ENCODE data around the gene KDM4B. TPM values are rescaled to one million over a fixed set of nuclear protein-coding genes. Genes with fewer than 3 reads are reported as not detected.

KDM4B gene
- total and polyA plus RNA-seq, 2 of the 8 experiments (the other 6 are each of a cell fraction or from before 2014, with no cell fraction given): 12.0 to 31.9 TPM

DNA sequence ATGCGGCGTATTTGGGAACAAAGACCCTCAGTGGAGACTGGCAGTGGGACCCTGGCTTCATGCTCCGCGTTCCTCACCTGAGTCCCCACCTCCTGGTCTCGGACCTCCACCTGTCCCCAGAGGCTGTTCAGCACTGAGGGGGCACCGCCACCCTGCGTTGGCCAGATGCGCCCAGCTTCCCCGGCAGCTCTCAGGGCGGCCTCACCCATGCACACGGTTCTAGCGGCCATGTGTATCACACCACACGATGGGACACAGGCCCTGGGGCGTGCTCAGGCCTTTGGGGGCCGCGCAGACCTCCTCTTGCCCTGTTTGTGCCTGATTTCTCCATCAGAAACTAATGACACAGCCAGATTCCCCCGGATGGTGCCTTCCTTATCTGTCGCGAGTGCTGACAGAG lies 138.1 kb downstream of the KDM4B start (continued):
- TF ChIP-seq, protein P1, sequence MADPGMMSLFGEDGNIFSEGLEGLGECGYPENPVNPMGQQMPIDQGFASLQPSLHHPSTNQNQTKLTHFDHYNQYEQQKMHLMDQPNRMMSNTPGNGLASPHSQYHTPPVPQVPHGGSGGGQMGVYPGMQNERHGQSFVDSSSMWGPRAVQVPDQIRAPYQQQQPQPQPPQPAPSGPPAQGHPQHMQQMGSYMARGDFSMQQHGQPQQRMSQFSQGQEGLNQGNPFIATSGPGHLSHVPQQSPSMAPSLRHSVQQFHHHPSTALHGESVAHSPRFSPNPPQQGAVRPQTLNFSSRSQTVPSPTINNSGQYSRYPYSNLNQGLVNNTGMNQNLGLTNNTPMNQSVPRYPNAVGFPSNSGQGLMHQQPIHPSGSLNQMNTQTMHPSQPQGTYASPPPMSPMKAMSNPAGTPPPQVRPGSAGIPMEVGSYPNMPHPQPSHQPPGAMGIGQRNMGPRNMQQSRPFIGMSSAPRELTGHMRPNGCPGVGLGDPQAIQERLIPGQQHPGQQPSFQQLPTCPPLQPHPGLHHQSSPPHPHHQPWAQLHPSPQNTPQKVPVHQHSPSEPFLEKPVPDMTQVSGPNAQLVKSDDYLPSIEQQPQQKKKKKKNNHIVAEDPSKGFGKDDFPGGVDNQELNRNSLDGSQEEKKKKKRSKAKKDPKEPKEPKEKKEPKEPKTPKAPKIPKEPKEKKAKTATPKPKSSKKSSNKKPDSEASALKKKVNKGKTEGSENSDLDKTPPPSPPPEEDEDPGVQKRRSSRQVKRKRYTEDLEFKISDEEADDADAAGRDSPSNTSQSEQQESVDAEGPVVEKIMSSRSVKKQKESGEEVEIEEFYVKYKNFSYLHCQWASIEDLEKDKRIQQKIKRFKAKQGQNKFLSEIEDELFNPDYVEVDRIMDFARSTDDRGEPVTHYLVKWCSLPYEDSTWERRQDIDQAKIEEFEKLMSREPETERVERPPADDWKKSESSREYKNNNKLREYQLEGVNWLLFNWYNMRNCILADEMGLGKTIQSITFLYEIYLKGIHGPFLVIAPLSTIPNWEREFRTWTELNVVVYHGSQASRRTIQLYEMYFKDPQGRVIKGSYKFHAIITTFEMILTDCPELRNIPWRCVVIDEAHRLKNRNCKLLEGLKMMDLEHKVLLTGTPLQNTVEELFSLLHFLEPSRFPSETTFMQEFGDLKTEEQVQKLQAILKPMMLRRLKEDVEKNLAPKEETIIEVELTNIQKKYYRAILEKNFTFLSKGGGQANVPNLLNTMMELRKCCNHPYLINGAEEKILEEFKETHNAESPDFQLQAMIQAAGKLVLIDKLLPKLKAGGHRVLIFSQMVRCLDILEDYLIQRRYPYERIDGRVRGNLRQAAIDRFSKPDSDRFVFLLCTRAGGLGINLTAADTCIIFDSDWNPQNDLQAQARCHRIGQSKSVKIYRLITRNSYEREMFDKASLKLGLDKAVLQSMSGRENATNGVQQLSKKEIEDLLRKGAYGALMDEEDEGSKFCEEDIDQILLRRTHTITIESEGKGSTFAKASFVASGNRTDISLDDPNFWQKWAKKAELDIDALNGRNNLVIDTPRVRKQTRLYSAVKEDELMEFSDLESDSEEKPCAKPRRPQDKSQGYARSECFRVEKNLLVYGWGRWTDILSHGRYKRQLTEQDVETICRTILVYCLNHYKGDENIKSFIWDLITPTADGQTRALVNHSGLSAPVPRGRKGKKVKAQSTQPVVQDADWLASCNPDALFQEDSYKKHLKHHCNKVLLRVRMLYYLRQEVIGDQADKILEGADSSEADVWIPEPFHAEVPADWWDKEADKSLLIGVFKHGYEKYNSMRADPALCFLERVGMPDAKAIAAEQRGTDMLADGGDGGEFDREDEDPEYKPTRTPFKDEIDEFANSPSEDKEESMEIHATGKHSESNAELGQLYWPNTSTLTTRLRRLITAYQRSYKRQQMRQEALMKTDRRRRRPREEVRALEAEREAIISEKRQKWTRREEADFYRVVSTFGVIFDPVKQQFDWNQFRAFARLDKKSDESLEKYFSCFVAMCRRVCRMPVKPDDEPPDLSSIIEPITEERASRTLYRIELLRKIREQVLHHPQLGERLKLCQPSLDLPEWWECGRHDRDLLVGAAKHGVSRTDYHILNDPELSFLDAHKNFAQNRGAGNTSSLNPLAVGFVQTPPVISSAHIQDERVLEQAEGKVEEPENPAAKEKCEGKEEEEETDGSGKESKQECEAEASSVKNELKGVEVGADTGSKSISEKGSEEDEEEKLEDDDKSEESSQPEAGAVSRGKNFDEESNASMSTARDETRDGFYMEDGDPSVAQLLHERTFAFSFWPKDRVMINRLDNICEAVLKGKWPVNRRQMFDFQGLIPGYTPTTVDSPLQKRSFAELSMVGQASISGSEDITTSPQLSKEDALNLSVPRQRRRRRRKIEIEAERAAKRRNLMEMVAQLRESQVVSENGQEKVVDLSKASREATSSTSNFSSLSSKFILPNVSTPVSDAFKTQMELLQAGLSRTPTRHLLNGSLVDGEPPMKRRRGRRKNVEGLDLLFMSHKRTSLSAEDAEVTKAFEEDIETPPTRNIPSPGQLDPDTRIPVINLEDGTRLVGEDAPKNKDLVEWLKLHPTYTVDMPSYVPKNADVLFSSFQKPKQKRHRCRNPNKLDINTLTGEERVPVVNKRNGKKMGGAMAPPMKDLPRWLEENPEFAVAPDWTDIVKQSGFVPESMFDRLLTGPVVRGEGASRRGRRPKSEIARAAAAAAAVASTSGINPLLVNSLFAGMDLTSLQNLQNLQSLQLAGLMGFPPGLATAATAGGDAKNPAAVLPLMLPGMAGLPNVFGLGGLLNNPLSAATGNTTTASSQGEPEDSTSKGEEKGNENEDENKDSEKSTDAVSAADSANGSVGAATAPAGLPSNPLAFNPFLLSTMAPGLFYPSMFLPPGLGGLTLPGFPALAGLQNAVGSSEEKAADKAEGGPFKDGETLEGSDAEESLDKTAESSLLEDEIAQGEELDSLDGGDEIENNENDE (IDR thresholded peaks at IDR 0.05; ENCODE audit: insufficient replicate concordance, low read length): no peak
- no peak for TF ChIP-seq POLR2AphosphoS5 (IDR thresholded peaks at IDR 0.05; ENCODE audit: low read depth, low read length)
- no peak for TF ChIP-seq SIRT6 (IDR thresholded peaks at IDR 0.05; ENCODE audit: low read length)
- no peak for TF ChIP-seq CHD2 (IDR thresholded peaks at IDR 0.05; ENCODE audit: low read length)
- TF ChIP-seq SP4 (IDR thresholded peaks at IDR 0.05; ENCODE audit: low read length): no peak
- TF ChIP-seq FOSL1 (IDR thresholded peaks at IDR 0.05; ENCODE audit: insufficient read depth, low read depth, low read length): no peak
- no peak for TF ChIP-seq NANOG (IDR thresholded peaks at IDR 0.05; ENCODE audit: insufficient read depth, low read depth, low read length, poor library complexity, severe bottlenecking)
- no peak for TF ChIP-seq KDM4A (IDR thresholded peaks at IDR 0.05; ENCODE audit: low read depth, low read length, severe bottlenecking)
- no peak for TF ChIP-seq JUND (IDR thresholded peaks at IDR 0.05; ENCODE audit: low read length)
- TF ChIP-seq, protein P2, sequence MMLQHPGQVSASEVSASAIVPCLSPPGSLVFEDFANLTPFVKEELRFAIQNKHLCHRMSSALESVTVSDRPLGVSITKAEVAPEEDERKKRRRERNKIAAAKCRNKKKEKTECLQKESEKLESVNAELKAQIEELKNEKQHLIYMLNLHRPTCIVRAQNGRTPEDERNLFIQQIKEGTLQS (IDR thresholded peaks at IDR 0.05; ENCODE audit: insufficient read depth, low read depth, low read length): no peak
- TF ChIP-seq BCL11A (IDR thresholded peaks at IDR 0.05; ENCODE audit: low read depth in 2 of 2, low read length in 2 of 2): no peak
- TF ChIP-seq POLR2A (IDR thresholded peaks at IDR 0.05; ENCODE audit: control extremely low read depth in 1 of 2, low read depth in 2 of 2, low read length in 2 of 2): no peak
- no peak for TF ChIP-seq CEBPB (IDR thresholded peaks at IDR 0.05; ENCODE audit: low read depth, low read length)
